GM20000 (cell line): ENCODE results near the gene TELO2.

Experiments
- DNase-seq: peaks from one replicate; pipeline ENCODE4 v3.0.0; 2012; ENCODE audit warnings: low spot score
- TF ChIP-seq, protein P1 (sequence below): IDR thresholded peaks from 2 replicates; pipeline ENCODE4 v1.5.1; 2012; ENCODE audit warnings: mild to moderate bottlenecking, control low read depth; ENCODE audit errors: extremely low read depth, missing control alignments

TELO2 gene

DNA sequence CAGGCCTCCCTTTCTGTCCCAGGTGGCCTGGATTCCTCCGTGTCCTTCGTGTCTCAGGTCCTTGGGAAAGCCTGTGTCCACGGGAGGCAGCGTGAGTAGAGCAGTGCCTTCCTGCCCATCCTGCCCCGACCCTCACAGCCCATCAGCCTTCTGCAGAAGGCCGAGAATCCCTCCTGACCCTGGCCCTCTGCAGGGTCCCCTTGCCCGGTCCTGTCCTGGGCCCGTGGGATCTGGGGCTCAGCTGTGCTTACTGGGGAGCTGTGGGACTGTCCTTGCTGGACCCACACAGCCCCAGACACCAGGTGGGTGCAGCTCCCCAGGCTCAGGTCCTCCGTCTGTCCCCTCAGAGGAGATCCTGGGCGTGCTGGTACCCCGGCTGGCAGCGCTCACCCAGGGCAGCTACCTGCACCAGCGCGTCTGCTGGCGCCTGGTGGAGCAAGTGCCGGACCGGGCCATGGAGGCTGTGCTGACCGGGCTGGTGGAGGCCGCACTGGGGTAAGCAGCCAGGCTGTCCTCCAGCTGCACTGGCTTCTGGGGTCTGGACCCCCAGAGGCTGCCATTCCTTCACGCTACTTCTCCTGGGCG, 3.9 kb downstream of the TELO2 start:
- no peak for DNase-seq
- TF ChIP-seq, protein P1, sequence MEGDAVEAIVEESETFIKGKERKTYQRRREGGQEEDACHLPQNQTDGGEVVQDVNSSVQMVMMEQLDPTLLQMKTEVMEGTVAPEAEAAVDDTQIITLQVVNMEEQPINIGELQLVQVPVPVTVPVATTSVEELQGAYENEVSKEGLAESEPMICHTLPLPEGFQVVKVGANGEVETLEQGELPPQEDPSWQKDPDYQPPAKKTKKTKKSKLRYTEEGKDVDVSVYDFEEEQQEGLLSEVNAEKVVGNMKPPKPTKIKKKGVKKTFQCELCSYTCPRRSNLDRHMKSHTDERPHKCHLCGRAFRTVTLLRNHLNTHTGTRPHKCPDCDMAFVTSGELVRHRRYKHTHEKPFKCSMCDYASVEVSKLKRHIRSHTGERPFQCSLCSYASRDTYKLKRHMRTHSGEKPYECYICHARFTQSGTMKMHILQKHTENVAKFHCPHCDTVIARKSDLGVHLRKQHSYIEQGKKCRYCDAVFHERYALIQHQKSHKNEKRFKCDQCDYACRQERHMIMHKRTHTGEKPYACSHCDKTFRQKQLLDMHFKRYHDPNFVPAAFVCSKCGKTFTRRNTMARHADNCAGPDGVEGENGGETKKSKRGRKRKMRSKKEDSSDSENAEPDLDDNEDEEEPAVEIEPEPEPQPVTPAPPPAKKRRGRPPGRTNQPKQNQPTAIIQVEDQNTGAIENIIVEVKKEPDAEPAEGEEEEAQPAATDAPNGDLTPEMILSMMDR: no peak

DNA sequence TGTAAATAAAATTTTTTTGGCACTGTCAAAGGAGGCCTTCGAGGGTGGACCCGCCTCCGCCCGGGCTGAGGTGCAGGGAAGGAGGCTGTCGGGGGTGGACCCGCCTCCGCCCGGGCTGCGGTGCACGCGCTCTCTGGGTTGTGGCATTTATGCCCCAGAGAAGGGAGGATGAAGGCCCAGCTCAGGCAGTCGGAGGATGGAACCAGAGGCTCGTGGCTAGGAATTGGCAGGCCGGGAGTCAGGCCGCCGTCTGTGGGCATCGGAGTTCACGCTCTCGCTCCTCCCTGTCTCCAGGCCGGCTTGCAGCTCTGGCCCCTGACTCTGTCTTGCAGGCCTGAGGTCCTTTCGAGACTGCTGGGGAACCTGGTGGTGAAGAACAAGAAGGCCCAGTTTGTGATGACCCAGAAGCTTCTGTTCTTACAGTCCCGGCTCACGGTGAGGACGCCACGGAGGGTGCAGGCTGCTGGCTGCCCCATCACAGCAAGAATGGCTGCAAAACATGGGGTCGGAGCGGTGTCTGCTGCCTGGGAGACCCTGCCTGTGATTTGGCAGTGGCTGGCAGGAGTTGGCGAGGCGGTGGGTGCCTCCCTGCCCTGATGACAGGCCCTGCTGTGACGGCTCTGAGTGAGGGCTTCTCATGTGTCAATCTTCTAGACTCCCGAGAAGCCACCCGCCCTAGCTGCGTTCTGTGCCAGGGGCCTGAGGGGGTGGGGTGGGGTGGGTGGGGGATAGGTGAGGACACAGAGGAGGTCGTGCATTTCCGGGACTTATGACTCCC, 5.9 kb downstream of the TELO2 start:
- TF ChIP-seq, protein P1: no peak
- DNase-seq: no peak

DNA sequence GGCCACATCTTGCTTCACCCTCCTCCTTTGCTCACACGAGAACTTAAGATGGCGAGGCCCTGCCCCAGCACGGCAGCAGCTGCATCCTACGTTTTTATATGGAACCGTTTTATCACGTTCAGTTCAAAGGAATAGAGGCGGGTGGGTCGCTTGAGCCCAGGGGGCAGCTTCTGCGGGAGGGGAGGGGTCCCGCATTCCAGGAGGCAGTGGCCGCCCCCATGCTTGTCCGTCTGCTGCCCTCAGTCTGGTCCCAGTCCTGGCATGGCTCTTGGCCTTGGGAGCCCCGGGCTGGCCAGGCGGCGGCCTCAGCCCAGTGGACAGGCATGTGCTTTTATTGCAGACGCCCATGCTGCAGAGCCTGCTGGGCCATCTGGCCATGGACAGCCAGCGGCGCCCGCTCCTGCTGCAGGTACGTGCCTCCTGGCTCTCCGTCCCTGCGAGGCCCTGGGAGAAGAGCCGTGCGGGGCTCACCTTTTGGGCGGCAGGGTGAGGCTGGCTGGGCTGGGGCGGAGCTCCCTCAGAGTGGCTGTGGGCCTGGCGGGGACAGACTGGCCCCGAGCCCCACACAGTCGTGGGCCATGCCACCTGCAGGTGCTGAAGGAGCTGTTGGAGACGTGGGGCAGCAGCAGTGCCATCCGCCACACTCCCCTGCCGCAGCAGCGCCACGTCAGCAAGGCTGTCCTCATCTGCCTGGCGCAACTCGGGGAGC, 6.8 kb downstream of the TELO2 start:
- no peak for DNase-seq
- TF ChIP-seq, protein P1: no peak

DNA sequence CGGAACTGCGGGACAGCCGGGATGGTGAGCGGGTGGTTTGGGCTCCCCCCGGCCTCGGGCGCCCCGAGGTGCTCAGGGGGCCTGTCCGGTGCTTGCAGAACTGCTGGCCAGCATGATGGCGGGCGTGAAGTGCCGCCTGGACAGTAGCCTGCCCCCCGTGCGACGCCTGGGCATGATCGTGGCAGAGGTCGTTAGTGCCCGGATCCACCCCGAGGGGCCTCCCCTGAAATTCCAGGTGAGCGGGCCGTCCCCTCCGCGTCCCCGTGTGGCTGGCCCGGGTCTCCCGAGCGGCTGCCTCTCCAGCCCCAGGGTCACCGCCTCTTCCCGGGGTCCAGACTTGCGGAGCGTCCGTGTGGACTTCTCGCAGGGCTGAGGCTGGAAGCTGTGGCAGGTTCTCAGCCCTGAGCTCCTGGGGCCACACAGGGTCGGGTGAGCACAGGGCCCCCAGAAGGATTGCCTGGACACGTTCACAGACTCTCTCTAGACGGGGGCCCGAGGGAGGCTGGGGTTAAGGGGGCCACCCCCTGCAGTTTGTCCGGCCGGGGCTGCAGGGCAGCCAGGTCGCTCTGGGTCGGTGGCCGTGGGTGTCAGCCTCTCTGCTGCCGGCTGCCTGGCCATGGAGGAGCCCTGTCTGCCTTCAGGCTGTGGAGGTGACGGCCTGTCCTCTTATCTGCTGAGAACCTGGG, 7.4 kb downstream of the TELO2 start:
- DNase-seq: no peak
- TF ChIP-seq, protein P1: no peak

DNA sequence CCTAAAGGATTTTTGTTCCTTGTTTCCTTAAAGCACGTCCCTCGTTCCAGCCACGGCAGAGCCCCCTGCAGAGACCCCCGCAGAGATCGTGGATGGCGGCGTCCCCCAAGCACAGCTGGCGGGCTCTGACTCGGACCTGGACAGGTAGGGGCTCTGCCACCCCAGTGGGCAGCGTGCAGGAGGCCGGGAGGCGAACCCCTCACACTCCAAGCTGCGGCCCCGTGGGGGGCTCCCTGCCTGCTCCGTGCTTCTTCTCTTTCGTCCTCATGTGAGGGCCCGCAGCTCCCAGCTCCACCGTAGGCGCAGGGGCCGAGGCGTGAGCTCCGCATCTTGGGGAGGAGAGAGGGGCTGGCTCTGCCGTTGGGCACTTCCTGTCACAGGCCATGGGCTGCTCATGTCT, 8.5 kb downstream of the TELO2 start:
- TF ChIP-seq, protein P1: no peak

DNA sequence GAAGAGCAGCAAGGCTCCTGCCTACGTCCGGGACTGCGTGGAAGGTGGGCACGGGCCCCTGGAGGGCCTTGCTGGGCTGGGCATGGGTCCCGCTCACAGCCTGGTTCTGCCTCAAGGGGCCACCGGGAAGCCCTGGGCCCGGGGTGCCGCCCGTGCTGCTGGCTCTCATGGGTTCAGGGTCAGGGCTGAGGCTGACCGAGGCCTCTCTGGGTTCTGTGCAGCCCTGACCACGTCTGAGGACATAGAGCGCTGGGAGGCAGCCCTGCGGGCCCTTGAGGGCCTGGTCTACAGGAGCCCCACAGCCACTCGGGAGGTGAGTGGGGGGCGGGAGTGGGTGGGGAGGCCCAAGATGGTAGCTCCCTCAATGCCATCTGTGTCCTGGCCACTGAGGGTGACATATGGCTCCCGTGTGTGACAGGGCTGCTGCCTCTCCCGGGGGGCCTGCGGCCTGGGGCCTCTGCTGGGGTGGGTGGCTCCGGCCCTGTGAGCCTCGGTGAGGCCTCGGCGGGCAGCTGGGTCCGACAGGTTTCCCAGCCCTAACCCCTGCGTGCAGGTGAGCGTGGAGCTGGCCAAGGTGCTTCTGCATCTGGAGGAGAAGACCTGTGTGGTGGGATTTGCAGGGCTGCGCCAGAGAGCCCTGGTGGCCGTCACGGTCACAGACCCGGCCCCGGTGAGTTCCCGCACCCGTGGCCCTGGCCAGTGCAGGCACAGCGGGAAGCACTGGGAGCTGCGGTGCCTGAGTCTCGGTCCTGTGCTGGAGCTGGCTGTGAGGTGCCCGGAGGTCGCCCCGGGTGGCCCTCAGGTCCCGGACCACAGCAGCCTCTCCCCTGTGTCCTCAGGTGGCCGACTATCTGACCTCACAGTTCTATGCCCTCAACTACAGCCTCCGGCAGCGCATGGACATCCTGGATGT, 9.2 kb downstream of the TELO2 start:
- DNase-seq: no peak
- TF ChIP-seq, protein P1: no peak

More for the DNA sequence above, 8.5 kb downstream of the TELO2 start:
- no peak for DNase-seq
